GM21717 (cell line): ENCODE results near the gene NCLN.

Experiments used
- ATAC-seq: cut with Tn5 transposase; IDR thresholded peaks from one replicate; pipeline ENCODE4 v1.9.1; 2021; ENCODE audit warnings: mild to moderate bottlenecking, moderate library complexity; ENCODE audit not compliant: unreplicated experiment

The NCLN gene

DNA sequence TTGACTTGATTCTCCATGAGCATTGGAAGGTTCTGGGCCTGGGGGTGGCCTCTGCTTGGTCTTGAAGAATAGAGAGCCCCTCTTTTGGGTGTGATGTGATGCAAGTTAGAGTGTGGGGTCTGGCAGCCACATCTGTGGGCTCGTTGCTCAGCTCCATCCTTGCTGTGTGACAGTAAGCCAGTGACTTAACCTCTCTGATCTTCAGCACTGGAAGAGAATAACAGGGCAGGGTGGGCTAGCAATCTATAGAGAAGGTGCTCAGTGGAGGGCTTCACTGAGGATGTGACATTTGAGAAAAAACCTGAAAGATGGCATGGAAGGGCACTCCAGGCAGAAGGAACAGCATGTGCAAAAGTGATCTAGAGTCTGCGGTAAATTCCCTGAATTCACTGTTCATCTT lies 66.9 kb downstream of the NCLN start:
- no peak for ATAC-seq

- ATAC-seq: no peak
Observed at GRCh38 chr19:3253270-3253669, 67.5 kb downstream of the NCLN start.

DNA sequence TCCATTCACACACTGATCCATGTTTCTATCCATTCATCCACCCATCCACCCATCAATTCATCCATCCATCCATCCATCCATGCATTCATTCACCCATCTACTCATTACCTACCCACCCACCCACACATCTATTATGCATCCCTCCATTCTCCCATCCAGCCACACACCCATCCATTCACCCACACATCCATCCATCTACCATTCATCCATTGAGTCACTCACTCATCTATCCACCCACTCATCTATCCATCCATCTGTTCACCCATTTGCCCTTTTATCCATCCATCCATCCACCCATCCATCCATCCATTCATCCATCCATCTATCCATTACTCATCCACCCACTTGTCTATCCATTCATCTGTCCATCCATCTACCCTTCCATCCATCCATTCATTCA lies 68.8 kb downstream of the NCLN start:
- ATAC-seq: no peak

DNA sequence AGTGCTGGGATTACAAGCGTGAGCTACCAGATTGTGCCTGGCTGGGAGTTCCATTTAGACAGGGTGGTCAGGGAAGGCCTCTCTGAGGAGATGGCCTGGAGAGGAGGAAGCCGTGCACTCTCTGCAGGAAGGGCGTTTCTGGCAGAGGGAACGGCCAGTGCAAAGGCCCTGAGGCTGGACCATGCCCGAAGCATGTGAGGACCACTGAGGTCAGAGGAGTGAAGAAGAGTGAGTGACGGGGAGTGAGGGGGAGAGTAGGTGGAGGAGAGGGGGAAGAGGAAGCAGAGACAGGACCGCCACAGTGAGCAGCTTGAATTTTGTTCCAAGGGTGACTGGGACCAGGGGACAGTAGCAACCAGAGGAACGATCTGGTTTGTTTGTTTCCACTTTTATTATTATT lies 71.3 kb downstream of the NCLN start:
- ATAC-seq: no peak
